Measurements from ENCODE around the gene FAM184A. TPM values are rescaled to one million over a fixed set of nuclear protein-coding genes. Genes with fewer than 3 reads are reported as not detected.

FAM184A gene
- total and polyA plus RNA-seq, 8 donors: 1.8 to 6.4 (median 3.0) TPM

DNA sequence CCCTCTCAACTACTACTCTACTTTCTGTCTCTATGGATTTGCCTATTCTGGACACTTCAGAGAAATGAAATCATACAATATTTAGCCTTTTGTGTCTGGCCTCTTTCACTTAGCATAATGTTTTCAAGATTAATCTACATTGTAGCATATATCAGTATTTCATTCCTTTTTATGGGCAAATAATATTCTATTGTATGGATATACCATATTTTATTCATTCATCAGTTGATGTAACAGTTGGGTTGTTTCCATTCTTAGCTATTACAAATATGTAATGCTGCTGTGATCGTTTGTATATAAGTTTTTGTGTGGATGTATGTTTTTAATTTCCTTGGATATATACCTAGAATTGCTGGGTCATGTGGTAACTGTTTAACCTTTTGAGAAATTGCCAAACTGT lies 23.4 kb downstream of the FAM184A start:
- Histone ChIP-seq H3K27me3 (no peaks in the 10 kb centered on the region), H3K27ac (no peak overlapping the region), H3K4me3 (no peak overlapping the region), H3K9me3 (no peaks in the 10 kb centered on the region), H3K4me1 (no peaks in the 10 kb centered on the region), H3K36me3 (no peaks in the 10 kb centered on the region)
- WGBS, 2 donors: 83 to 95% methylated on average over 1 of the region's 1 CpG
- TF ChIP-seq, protein P1, sequence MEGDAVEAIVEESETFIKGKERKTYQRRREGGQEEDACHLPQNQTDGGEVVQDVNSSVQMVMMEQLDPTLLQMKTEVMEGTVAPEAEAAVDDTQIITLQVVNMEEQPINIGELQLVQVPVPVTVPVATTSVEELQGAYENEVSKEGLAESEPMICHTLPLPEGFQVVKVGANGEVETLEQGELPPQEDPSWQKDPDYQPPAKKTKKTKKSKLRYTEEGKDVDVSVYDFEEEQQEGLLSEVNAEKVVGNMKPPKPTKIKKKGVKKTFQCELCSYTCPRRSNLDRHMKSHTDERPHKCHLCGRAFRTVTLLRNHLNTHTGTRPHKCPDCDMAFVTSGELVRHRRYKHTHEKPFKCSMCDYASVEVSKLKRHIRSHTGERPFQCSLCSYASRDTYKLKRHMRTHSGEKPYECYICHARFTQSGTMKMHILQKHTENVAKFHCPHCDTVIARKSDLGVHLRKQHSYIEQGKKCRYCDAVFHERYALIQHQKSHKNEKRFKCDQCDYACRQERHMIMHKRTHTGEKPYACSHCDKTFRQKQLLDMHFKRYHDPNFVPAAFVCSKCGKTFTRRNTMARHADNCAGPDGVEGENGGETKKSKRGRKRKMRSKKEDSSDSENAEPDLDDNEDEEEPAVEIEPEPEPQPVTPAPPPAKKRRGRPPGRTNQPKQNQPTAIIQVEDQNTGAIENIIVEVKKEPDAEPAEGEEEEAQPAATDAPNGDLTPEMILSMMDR (IDR thresholded peaks at IDR 0.05): no peak
- intact Hi-C loops (cut with DNase I): no loop called here
- no peak for FAIRE-seq
- no peak for ATAC-seq
- DNase-seq: no peak

DNA sequence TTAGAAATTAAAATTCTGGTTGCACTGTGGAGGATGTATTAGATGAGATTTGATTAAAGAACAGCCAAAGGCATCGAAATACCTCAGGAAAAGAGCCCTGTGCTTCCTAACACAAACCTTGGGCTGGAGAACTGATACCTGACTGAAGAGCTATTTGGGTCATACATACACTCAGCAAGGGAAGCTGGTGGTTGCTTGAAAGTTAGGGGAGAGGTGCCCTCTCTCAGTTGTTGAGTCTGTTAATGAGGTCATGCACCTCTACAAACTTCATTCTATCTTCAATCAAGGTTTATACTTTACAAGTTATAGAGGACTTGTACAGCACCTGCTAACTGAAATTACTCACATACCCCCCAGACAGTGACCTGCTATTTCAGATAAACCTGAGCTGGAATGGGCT lies 25.5 kb downstream of the FAM184A start:
- Histone ChIP-seq H3K4me1 (no peaks in the 10 kb centered on the region), H3K27me3 (no peaks in the 10 kb centered on the region), H3K27ac (no peak overlapping the region), H3K36me3 (no peaks in the 10 kb centered on the region), H3K9me3 (no peaks in the 10 kb centered on the region), H3K4me3 (no peak overlapping the region)
- ATAC-seq (no peak), DNase-seq (no peak), FAIRE-seq (no peak)
- 76 to 96% methylated on average over 1 of the region's 1 CpG for WGBS, 2 donors
- TF ChIP-seq, protein P1 (IDR thresholded peaks at IDR 0.05): no peak
- intact Hi-C loops (cut with DNase I): no loop called here

DNA sequence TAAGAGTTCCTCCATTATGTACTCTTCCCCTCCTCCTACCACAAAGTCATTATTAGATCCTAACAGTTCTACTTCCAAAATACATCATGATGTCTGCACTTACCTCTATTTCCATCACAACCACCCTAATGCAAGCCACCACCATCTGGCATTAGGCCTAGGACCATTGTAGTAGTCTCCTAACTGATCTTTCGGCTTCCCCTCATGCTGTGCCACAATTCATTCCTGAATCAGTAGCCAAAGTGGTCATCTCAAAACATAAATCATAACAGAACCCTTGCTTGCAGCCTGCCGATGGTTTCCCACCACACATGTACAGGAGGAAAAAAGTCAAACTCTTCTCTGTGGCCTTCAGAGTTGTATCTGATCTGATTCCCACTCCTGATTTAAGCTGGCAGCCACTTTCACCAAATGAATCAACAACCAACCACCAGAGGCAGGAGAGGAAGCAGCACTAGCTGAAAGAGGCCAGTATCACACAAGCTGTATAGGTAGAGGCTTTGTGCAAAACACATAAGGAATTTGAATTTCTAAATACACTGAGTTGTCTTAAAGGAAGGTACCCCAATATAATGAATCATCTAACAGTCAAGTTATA lies 26.1 kb downstream of the FAM184A start:
- Histone ChIP-seq H3K27me3 (no peaks in the 10 kb centered on the region), H3K4me1 (no peaks in the 10 kb centered on the region), H3K27ac (no peak overlapping the region), H3K36me3 (no peaks in the 10 kb centered on the region), H3K4me3 (no peak overlapping the region), H3K9me3 (no peaks in the 10 kb centered on the region)
- TF ChIP-seq, protein P1 (IDR thresholded peaks at IDR 0.05): no peak
- no peak for DNase-seq
- intact Hi-C loops (cut with DNase I): no loop called here
- 67 to 83% methylated on average over 2 of the region's 2 CpGs for WGBS, 2 donors
- ATAC-seq: no peak
- no peak for FAIRE-seq

DNA sequence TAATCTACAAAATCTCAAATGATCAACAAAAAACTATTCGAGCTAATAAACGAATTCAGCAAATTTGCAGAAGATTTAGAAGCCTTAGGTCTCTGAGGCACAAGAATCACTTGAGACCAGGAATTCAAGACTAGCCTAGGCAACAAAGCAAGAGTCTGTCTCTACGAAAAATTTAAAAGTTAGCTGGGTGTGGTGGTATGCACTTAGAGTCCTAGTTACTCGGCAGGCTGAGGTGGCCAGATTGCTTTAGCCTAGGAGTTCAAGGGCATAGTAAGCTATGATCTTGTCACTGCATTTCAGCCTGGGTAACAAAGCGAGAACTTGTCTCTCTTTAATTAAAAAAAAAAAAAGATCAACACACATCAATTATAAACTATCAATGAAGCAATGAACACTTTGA lies 34.2 kb downstream of the FAM184A start:
- Histone ChIP-seq H3K4me3 (no peak overlapping the region), H3K9me3 (no peaks in the 10 kb centered on the region), H3K36me3 (no peaks in the 10 kb centered on the region), H3K4me1 (no peaks in the 10 kb centered on the region), H3K27ac (no peak overlapping the region), H3K27me3 (no peaks in the 10 kb centered on the region)
- DNase-seq: no peak
- FAIRE-seq: no peak
- ATAC-seq: no peak
- WGBS, 2 donors: 87 to 94% methylated on average over 5 of the region's 5 CpGs
- TF ChIP-seq, protein P1 (IDR thresholded peaks at IDR 0.05): no peak
- intact Hi-C loops (cut with DNase I): no loop called here

DNA sequence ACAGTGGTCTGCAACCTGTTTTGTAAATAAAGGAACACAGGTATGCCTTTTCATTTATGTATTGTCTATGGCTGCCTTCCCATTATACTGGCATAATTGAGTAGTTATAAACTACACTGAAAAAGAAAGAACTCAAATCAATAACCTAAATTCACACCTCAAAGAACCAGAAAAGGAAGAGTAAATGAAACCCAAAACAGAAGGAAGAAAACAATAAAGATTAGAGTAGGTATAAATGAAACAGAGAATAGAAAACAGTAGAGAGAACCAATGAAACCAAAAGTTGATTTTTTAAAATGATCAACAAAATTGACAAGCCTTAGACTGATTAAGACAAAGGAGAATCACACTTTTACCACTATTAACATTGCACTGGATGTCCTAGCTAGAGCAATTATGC lies 34.7 kb downstream of the FAM184A start:
- H3K9me3 ChIP-seq: no peaks in the 10 kb centered on the region
- intact Hi-C loops (cut with DNase I): no loop called here
- no peak overlapping the region for H3K27ac ChIP-seq
- ATAC-seq (no peak), FAIRE-seq (no peak), DNase-seq (no peak)
- H3K36me3 ChIP-seq: no peaks in the 10 kb centered on the region
- H3K27me3 ChIP-seq: no peaks in the 10 kb centered on the region
- TF ChIP-seq, protein P1 (IDR thresholded peaks at IDR 0.05): no peak
- H3K4me1 ChIP-seq: no peaks in the 10 kb centered on the region
- no peak overlapping the region for H3K4me3 ChIP-seq

All from pancreas (tissue), 10 donors.